Measurements from ENCODE around the gene PTCSC3. TPM values are rescaled to one million over a fixed set of nuclear protein-coding genes. Genes with fewer than 3 reads are reported as not detected.

The PTCSC3 gene
- total and polyA plus RNA-seq, 10 of the 15 experiments (the other 5 are each of a cell fraction or from before 2014, with no cell fraction given): not detected

DNA sequence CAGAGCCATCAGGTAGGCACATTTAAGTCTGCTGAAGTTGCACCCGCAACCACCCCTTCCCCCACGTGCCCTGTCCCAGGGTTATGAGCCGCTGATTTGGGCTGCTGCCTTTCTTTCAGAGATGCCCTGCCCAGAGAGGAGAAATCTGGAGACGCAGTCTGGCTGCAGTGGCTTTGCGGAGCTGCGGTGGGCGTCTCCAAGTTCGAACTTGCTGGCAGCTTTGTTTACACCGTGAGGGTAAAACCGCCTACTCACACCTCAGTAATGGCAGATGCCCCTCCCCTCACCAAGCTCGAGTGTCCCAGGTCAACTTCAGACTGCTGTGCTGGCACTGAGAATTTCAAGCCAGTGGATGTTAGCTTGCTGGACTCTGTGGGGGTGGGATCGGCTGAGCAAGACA, 14.7 kb downstream of the PTCSC3 start:
- Histone ChIP-seq H3K36me3 (ENCODE audit: control insufficient read depth in 2 of 2, insufficient read depth in 2 of 2, low read length in 1 of 2) (no peaks in the 10 kb centered on the region), H4K20me1 (ENCODE audit: control insufficient read depth, insufficient read depth) (no peaks in the 10 kb centered on the region), H3K27ac (ENCODE audit: control insufficient read depth, insufficient read depth) (no peak overlapping the region), H3K4me2 (ENCODE audit: control insufficient read depth, insufficient read depth) (no peak overlapping the region), H3K27me3 (replicated peaks in 1 of 2; ENCODE audit: control insufficient read depth in 2 of 2, insufficient read depth in 2 of 2, low read length in 1 of 2) (no peaks in the 10 kb centered on the region), H3K9me3 (replicated peaks; ENCODE audit: control insufficient read depth, insufficient read depth, low read length) (no peaks in the 10 kb centered on the region), H3K4me1 (ENCODE audit: control insufficient read depth, insufficient read depth, low read length) (no peaks in the 10 kb centered on the region), H3K4me3 (no peak overlapping the region), H3K79me2 (ENCODE audit: control insufficient read depth, insufficient read depth, low read length) (no peaks in the 10 kb centered on the region), H2AFZ (ENCODE audit: control insufficient read depth, low read depth, low read length) (no peak overlapping the region), H3K9ac (ENCODE audit: control insufficient read depth, insufficient read depth, low read length) (no peak overlapping the region)
- DNase-seq (ENCODE audit: low read depth, low spot score) (no peak), ATAC-seq (no peak), FAIRE-seq (no peak)
- ChIA-PET CTCF (no interaction called here), RAD21 (ENCODE audit: unreplicated experiment) (no interaction called here), SMC1A (ENCODE audit: uncharacterized antibody, unreplicated experiment) (no interaction called here), POLR2A (interaction anchor here (0.6 kb wide), 1 partner anchor 316 kb away, joined by 3 read pairs; no protein-coding TSS in a partner anchor)
- intact Hi-C loops (cut with micrococcal nuclease; ENCODE audit: unreplicated experiment): no loop called here
- in situ Hi-C loops (cut with MboI): no loop called here
- TF ChIP-seq, protein P1, sequence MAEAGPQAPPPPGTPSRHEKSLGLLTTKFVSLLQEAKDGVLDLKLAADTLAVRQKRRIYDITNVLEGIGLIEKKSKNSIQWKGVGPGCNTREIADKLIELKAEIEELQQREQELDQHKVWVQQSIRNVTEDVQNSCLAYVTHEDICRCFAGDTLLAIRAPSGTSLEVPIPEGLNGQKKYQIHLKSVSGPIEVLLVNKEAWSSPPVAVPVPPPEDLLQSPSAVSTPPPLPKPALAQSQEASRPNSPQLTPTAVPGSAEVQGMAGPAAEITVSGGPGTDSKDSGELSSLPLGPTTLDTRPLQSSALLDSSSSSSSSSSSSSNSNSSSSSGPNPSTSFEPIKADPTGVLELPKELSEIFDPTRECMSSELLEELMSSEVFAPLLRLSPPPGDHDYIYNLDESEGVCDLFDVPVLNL (IDR thresholded peaks at IDR 0.05; ENCODE audit: low read depth, low read length): no peak
- no TSS peak for BruUV-seq (replicated peaks)
- WGBS (ENCODE audit: insufficient coverage, insufficient replicate concordance, low lambda C conversion rate, missing lambda C conversion rate): 49% methylated on average over 12 of the region's 12 CpGs

DNA sequence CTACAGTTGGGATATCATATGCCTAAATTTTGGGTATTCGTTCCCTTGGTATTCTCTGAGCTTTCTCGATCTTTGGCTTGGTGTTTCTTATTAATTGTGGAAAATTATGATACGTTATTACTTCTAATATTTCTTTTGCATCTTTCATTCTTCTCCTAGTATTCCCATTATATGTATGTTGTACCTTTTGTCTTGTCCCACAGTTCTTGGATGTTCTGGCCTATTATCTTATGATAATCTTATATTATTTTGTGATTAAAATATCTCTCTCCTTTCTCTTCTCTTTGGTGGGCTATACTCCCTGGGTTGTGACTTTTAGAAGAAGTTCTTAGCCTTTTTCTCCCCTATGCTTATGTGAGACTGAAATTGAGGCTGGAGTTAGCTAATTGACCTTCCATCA, 25.2 kb downstream of the PTCSC3 start:
- H3K9me3 ChIP-seq (replicated peaks; ENCODE audit: control insufficient read depth, insufficient read depth, low read length): no peaks in the 10 kb centered on the region
- DNase-seq (ENCODE audit: low read depth, low spot score): no peak
- no TSS peak for BruUV-seq (replicated peaks)

More for the DNA sequence above, 25.2 kb downstream of the PTCSC3 start:
- no peak overlapping the region for H3K4me2 ChIP-seq (ENCODE audit: control insufficient read depth, insufficient read depth)
- ChIA-PET CTCF (no interaction called here), SMC1A (ENCODE audit: uncharacterized antibody, unreplicated experiment) (no interaction called here), POLR2A (interaction anchor here (0.7 kb wide), 1 partner anchor 1824 kb away, joined by 3 read pairs; no protein-coding TSS in a partner anchor), RAD21 (ENCODE audit: unreplicated experiment) (no interaction called here)
- WGBS (ENCODE audit: insufficient coverage, insufficient replicate concordance, low lambda C conversion rate, missing lambda C conversion rate): 26% methylated on average over 3 of the region's 3 CpGs
- no peaks in the 10 kb centered on the region for H3K79me2 ChIP-seq (ENCODE audit: control insufficient read depth, insufficient read depth, low read length)
- no peaks in the 10 kb centered on the region for H3K36me3 ChIP-seq (ENCODE audit: control insufficient read depth in 2 of 2, insufficient read depth in 2 of 2, low read length in 1 of 2)
- ATAC-seq: no peak
- H3K27me3 ChIP-seq (replicated peaks in 1 of 2; ENCODE audit: control insufficient read depth in 2 of 2, insufficient read depth in 2 of 2, low read length in 1 of 2): no peaks in the 10 kb centered on the region
- no peak overlapping the region for H3K27ac ChIP-seq (ENCODE audit: control insufficient read depth, insufficient read depth)
- no peak for FAIRE-seq
- H3K4me3 ChIP-seq: no peak overlapping the region
- H4K20me1 ChIP-seq (ENCODE audit: control insufficient read depth, insufficient read depth): no peaks in the 10 kb centered on the region
- intact Hi-C loops (cut with micrococcal nuclease; ENCODE audit: unreplicated experiment) (no loop called here), in situ Hi-C loops (cut with MboI) (no loop called here)
- H3K9ac ChIP-seq (ENCODE audit: control insufficient read depth, insufficient read depth, low read length): no peak overlapping the region
- H2AFZ ChIP-seq (ENCODE audit: control insufficient read depth, low read depth, low read length): no peak overlapping the region
- no peaks in the 10 kb centered on the region for H3K4me1 ChIP-seq (ENCODE audit: control insufficient read depth, insufficient read depth, low read length)
- TF ChIP-seq MYC (IDR thresholded peaks at IDR 0.05; ENCODE audit: insufficient read depth, insufficient read length, insufficient replicate concordance, low read length, severe bottlenecking) (no peak), GABPA (IDR thresholded peaks at IDR 0.05; ENCODE audit: low read depth) (no peak), MYB (IDR thresholded peaks at IDR 0.05; ENCODE audit: borderline replicate concordance, low read depth, low read length) (no peak), FOXM1 (IDR thresholded peaks at IDR 0.05; ENCODE audit: low read depth, low read length) (no peak), NFIC (IDR thresholded peaks at IDR 0.05; ENCODE audit: low read depth, low read length) (no peak), JUND (IDR thresholded peaks at IDR 0.05; ENCODE audit: low read depth, low read length) (no peak), NRF1 (conservative IDR thresholded peaks at IDR 0.05; ENCODE audit: low read depth, low read length) (no peak), KLF5 (IDR thresholded peaks at IDR 0.05; ENCODE audit: partially characterized antibody) (no peak), WRNIP1 (IDR thresholded peaks at IDR 0.05; ENCODE audit: borderline replicate concordance, low read depth, low read length) (no peak), SMAD1 (IDR thresholded peaks at IDR 0.05; ENCODE audit: low read depth, partially characterized antibody) (no peak), SUZ12 (IDR thresholded peaks at IDR 0.05; ENCODE audit: unreplicated experiment) (no peak)
- TF ChIP-seq, protein P2, sequence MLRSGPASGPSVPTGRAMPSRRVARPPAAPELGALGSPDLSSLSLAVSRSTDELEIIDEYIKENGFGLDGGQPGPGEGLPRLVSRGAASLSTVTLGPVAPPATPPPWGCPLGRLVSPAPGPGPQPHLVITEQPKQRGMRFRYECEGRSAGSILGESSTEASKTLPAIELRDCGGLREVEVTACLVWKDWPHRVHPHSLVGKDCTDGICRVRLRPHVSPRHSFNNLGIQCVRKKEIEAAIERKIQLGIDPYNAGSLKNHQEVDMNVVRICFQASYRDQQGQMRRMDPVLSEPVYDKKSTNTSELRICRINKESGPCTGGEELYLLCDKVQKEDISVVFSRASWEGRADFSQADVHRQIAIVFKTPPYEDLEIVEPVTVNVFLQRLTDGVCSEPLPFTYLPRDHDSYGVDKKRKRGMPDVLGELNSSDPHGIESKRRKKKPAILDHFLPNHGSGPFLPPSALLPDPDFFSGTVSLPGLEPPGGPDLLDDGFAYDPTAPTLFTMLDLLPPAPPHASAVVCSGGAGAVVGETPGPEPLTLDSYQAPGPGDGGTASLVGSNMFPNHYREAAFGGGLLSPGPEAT (IDR thresholded peaks at IDR 0.05; ENCODE audit: low read depth): no peak
- TF ChIP-seq, protein P3, sequence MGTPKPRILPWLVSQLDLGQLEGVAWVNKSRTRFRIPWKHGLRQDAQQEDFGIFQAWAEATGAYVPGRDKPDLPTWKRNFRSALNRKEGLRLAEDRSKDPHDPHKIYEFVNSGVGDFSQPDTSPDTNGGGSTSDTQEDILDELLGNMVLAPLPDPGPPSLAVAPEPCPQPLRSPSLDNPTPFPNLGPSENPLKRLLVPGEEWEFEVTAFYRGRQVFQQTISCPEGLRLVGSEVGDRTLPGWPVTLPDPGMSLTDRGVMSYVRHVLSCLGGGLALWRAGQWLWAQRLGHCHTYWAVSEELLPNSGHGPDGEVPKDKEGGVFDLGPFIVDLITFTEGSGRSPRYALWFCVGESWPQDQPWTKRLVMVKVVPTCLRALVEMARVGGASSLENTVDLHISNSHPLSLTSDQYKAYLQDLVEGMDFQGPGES (IDR thresholded peaks at IDR 0.05): no peak
